ENCODE data around the gene WDR1. TPM values are rescaled to one million over a fixed set of nuclear protein-coding genes. Genes with fewer than 3 reads are reported as not detected.

WDR1 gene
- total and polyA plus RNA-seq, 2 of the 13 experiments (the other 11 are each of a cell fraction or from before 2014, with no cell fraction given), result 106 to 198 TPM

DNA sequence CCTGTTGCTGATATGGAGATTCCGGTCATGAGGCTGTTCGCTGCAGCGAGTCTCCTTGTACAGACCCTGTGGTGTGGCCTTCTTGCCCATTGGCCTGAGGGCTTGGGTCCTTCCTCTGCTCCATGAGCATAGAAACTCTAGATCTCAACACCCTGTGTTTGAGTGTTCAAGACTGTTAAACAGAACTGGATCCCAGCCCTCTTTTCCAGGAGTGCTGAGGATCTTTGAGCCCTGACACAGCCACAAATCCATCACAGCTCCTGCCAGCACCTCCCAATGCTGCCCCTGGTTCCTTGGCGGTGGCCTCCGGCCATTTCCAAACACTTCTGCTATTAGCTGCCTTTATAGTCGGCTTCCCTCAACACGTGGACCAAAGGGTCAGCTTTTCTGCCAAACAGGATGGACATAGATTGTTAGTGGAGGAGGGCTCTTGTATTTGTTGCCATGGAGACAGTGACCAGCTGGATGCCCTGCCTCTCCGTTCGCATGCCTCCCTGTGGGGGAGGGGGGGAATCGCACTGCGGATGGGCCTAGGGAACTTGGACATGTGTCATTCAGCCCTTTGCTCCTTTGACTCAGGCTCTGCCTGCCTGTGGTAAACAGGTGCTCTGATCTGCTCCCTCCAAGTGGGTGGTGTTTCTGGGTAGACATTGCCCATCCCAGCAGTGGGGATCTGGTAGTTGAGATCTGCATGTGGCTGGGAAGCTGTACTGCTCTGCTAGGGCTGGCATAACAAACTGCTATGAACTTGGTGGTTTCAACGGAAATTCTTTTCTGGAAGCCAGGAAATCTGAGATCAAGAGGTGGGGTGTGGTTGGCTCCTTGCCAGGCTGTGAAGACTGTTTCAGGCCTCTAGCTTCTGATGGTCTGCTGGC lies 6.9 kb upstream of the WDR1 start (continued):
- TF ChIP-seq NR2C2 (CRISPR knock-in tag; IDR thresholded peaks at IDR 0.05; ENCODE audit: borderline replicate concordance) (0 out of 2 replicates have a peak, but pooled peaks have one; percentile 25), HMGA1 (CRISPR knock-in tag; conservative IDR thresholded peaks at IDR 0.05) (no peak), ZBTB37 (CRISPR knock-in tag; IDR thresholded peaks at IDR 0.05) (no peak), BRF2 (CRISPR knock-in tag; IDR thresholded peaks at IDR 0.05) (no peak), SSRP1 (CRISPR knock-in tag; IDR thresholded peaks at IDR 0.05) (no peak), ZNF414 (CRISPR knock-in tag; IDR thresholded peaks at IDR 0.05) (no peak), ZNF770 (CRISPR knock-in tag; IDR thresholded peaks at IDR 0.05) (no peak), ZNF773 (CRISPR knock-in tag; IDR thresholded peaks at IDR 0.05; ENCODE audit: borderline replicate concordance) (no peak), PHF21A (CRISPR knock-in tag; IDR thresholded peaks at IDR 0.05) (no peak), RCOR2 (CRISPR knock-in tag; IDR thresholded peaks at IDR 0.05) (0 out of 2 replicates have a peak, but pooled peaks have one; percentile 42), E2F5 (CRISPR knock-in tag; conservative IDR thresholded peaks at IDR 0.05) (no peak), ZNF747 (CRISPR knock-in tag; IDR thresholded peaks at IDR 0.05; ENCODE audit: borderline replicate concordance) (no peak; the same call in 1 of the 2 replicates), ARNTL (CRISPR knock-in tag; IDR thresholded peaks at IDR 0.05) (no peak), HMG20A (CRISPR knock-in tag; IDR thresholded peaks at IDR 0.05; ENCODE audit: borderline replicate concordance) (no peak; the same call in 1 of the 2 replicates), TOPORS (CRISPR knock-in tag; IDR thresholded peaks at IDR 0.05) (no peak), SALL1 (CRISPR knock-in tag; IDR thresholded peaks at IDR 0.05) (peak; percentile 86), SP1 (IDR thresholded peaks at IDR 0.05) (no peak), SP1 (CRISPR knock-in tag; IDR thresholded peaks at IDR 0.05) (peak; percentile 21; the same call in 1 of the 2 replicates), RNF2 (conservative IDR thresholded peaks at IDR 0.05; ENCODE audit: low read depth) (no peak)
- TF ChIP-seq, protein P1, sequence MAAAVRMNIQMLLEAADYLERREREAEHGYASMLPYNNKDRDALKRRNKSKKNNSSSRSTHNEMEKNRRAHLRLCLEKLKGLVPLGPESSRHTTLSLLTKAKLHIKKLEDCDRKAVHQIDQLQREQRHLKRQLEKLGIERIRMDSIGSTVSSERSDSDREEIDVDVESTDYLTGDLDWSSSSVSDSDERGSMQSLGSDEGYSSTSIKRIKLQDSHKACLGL (CRISPR knock-in tag; IDR thresholded peaks at IDR 0.05), result 0 out of 2 replicates have a peak, but pooled peaks have one; percentile 58
- TF ChIP-seq, protein P2, sequence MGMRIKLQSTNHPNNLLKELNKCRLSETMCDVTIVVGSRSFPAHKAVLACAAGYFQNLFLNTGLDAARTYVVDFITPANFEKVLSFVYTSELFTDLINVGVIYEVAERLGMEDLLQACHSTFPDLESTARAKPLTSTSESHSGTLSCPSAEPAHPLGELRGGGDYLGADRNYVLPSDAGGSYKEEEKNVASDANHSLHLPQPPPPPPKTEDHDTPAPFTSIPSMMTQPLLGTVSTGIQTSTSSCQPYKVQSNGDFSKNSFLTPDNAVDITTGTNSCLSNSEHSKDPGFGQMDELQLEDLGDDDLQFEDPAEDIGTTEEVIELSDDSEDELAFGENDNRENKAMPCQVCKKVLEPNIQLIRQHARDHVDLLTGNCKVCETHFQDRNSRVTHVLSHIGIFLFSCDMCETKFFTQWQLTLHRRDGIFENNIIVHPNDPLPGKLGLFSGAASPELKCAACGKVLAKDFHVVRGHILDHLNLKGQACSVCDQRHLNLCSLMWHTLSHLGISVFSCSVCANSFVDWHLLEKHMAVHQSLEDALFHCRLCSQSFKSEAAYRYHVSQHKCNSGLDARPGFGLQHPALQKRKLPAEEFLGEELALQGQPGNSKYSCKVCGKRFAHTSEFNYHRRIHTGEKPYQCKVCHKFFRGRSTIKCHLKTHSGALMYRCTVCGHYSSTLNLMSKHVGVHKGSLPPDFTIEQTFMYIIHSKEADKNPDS (CRISPR knock-in tag; IDR thresholded peaks at IDR 0.05), result no peak
